NCI-H1417 treated with DMSO at 0.1 percent for 48 hours (cell line): ENCODE results near the gene VGF.

Source experiments
- DNase-seq: peaks from one replicate; lab custom pipeline; 2025; lab: John Stamatoyannopoulos, UW

Gene VGF

GRCh38 chr7:101165958-101166647 is 734 bp upstream of the VGF start:
- no peak for DNase-seq

GRCh38 chr7:101164071-101164840 is 1.1 kb downstream of the VGF start:
- no peak for DNase-seq

DNA sequence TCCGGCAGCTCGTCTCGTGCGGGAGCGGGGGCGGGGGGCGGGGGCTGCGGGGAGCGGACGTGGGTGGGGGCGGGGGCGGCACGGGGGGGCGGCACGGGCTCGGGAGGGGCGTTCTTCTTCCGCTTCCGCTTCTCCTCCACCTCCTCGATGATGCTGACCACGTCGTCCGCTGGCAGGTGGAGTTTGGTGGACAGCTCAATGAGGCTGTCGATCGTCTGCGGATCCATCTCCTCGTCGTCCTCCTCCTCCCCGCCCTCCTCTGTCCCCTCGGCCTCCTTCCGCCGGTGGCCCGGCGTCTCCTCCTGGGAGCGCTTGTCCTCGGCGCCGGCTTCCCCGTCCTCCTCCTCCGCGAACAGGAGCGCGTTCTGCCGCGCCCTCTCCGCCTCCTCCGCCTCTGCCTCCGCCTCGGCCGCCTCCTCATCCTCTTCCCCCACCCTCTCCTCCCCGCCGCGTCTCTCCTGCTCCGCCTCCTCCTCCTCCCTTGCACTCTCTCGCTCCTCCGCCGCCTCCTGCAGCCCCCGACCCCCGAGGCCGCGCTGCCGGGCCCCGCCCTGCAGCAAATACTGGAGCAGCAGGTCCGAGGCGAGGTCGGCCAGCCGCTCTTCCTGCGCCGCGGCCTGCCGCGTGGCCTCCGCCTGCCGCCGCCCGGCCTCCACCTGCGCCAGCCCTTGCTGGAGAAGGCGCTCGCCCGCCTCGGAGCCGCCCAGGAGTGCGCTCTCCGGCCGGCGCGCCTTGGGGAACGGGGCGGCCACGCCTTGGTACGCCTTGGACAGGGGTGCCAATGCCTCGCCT is 1.9 kb downstream of the VGF start:
- no peak for DNase-seq

DNA sequence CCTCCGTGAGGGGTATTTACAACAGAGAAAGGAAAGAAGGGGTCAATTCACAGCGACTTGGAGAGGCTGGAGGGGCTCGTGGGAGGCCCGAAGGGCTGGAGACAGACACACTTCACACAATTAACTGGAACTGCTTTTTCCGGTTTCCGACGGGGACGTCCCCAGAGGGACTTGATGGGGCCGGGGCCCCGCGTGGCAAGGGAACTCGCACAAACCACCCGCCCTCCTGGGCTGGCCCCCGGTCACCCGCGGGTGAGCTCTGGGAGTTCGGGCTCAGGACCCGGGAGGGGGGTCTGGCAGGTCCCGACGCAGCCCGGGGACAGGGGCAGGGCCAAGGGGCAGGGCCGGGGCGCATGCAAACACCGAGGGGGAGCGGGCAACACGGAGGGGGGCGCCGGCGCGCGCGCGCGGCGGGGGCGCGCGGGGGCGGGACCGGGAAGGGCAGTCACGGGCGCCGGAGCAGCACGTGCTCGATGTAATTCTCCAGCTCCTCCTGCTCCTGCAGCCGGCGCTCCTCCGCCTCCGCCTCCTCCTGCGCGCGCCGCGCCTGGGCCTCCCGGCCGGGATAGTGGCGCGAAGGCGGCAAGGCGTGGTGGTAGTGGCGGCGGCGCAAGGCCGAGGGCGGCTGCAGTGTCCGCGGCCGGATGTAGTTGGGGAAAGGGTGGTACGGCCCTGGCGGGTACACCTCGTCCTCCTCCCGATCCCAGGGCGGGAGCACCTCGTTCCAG is 2.7 kb downstream of the VGF start:
- no peak for DNase-seq

- no peak for DNase-seq
Measured at GRCh38 chr7:101161692-101162471, 3.5 kb downstream of the VGF start.

DNA sequence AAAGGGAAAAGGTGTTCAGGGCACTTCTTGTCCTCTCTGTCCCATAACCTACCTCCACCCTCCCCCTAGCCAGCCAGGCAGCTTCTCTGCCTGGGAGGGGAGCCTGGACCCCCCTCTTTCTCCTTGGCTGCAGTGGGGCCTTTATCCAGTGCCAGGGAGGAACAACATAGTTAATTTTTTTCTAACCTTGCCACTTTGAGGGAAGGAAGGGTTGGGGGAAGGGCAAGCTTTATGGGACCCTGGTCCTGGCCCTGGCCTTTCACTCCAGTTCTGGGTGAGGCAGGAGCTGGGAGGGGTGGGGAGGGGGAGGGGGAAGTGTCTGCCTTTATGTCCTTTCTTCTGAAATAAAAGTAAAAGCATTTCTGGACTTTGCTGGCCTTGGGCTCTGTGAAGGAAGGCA is 4.5 kb downstream of the VGF start:
- DNase-seq, result no peak

DNA sequence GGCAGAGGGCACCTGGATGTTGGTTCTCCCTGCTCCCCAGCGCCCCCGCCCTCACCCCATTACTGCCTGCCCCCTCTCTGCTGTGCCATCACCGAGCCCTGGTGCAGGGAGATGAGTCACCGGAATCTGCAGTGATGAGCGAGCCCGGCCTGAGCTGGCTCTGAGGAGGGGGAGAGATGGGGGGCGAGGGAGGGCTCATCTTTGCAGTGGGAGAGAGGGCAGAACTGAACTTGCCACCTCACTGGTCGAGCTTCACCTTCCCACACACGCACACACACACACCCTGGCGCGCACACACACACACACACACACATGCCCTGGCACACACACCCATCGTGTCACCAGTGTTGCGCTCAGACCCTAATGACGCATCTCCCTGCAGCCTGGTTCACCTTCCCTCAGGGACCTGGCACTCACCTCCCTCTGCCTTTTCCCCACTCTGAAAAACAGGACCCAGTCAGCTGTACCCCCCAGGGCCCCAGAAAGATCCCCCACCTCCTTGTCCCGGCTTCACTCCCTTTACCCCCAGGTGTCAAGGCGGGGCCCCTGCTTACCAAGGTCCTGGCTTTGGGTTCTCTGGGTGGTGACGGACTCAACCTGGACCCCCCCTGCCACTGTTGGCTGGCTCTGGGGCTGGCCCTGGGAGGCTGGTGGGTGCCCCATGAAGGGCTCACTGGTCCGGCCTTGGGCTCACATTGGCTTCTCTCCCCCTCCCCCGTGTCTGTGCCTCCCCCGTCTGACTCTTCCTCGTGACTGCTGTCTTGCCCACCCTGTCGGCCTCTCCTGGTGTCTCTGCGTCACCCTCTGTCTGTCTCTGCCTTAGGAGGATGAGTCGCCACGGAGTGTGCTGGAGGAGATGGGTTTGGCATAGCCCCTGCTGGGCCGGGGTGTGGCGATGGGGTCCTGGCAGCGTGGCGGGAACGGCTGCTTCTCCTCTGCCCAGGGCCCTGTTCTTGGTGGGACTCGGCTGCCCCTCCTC is 5.4 kb downstream of the VGF start:
- no peak for DNase-seq

DNA sequence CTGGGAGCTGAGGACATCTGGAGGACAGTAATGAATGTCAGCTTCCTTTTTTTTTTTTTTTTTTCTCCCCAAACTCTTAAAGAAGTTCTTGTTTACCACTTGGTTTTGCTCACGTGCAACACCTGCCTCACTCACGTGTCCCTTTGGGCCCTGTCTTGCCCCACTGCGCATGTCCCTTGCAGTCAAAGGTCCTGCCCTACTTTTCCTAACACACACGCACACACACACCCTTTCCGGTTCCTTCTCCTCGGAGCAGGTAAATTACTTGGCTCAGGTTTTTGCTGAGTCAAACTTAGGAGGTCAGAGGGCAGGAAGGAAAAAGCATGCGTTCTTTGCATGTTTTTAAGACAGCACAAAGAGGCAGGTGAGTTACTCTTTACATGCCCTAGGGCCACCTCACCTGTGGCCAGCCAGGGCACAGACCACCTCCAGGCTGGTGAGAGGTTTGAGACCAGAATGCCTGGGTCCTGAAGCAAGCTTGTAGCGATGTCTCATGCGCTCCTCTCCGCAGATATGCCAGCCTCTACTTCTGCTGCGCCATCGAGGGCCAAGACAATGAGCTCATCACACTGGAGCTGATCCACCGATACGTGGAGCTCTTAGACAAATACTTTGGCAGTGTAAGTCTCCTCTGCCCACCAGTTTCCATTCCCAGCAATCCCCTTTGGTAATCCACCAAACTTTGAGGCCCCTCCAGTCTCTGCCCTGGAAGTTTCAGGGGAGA is 8.3 kb downstream of the VGF start:
- no peak for DNase-seq

- DNase-seq, result no peak
Measured at GRCh38 chr7:101156277-101156676, 9.1 kb downstream of the VGF start.

- no peak for DNase-seq
Measured at GRCh38 chr7:101155303-101155702, 10.1 kb downstream of the VGF start.

- no peak for DNase-seq
Measured at GRCh38 chr7:101154693-101155102, 10.7 kb downstream of the VGF start.

DNA sequence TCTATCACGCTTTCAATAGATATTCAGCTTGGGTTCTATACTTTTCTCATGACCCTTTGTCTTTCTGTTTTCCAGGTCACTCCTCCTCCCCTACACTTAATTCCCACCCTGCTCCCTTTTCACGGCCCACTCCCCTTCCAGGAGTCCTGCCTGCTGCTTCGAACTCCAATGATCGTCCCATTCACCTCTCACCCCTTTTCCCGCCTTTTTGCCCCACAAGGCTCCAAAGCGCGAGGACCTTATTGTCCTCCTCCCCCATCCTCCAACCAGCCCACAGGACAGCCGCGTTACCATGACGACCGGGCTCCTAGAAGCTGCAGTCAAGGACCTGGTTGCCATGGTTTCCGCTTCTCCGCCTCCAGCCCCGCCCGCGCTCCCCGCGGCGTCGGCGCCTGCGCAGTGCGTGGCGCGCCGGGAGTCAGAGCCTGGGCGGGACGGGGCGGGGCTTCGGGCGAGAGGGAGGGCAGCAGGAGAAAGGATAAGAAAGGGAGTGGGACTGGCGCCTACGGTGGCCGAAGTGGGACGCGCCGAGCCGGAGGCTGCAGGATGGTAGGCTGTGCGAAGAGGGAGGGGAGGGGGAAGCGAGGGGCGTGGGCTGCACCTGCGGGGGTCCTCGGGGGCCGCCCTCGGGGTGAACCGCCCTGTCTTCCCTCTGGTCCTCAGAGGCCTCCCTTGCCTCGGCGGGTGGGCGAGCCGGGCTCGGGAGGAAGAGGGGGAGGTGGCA is 11.2 kb downstream of the VGF start, which contains the start of gene AP1S1:
TSS of gene AP1S1 (plus strand) at position 508 of the 724 bp plus-strand sequence. CDS start at position 547, 39 bp downstream.
- DNase-seq, result peak; percentile 96

DNA sequence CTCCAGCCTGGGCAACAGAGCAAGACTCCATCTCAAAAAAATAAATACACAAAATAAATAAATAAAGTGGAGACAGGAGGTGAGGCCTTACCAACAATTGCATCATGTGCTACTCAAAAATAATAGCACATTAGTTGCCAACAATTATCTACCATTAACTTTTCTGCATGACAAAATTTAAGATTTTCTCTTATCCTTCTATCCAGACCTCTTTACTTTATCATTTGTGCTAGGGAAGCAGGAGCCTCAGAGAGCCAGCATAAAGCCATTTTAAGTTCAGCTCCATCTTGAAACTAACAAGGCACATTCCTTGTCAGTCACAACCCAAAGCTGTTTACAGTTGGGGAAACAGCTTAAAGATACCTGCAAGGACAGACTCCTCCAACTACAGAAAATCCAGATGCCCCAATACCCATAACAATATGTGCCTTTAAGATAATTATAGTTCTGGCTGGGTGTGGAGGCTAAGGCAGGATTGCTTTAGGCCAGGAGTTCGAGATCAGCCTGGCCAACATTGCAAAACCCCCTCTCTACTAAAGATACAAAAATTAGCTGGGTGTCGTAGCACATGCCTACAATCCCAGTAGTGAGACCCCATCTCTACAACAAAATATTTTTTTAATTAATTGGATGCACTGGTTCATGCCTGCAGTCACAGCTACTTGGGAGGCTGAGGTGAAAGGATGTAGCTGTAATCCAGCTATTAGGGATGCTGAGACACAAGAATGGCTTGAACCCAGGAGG is 13.3 kb downstream of the VGF start:
- DNase-seq, result no peak

DNA sequence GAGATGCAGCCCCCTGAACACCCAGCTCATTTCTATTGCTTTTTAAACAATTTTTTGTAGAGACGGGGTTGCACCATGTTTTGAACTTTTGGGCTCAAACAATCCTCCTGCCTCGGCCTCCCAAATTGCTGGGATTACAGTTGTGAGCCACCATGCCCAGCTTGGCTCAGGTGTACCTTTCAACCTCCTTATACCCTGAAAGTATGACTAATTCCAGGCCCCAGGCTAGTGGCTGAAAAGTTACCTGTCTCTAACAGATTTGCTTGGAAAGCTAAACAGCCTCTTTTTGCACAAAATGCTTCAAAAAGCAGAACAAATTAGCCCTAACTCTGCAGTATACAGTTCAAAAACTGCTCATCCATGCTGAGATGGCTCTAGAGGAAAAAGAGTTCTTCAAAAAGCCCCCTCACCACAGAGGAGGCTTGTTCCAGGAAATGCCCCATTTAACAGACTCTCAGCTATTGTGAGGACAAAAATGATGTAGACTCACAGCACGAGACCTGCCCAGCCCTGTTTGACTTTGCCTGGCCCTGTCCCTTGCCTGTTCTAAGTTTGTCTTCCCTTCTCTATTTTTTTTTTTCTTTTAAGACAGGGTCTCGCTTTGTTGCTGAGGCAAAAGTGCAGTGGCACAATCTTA is 24.5 kb downstream of the VGF start:
- DNase-seq, result no peak

DNA sequence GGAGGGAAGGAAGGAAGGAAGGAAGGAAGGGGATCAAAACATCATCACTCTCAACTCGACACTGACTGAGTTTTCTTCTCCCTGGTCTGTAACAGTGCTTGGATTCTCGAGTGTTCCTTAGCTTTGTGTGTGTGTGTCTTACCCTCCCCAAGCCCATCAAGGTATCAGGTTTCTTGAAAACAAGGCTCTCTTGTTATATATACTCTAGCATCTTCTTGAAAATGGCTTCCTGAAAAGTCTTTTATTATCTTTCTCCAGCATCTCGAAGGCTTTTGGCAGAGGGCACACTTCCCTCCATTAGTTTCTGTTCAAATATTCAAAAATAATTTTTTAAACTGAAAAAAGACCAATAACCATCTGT is 25.1 kb downstream of the VGF start:
- no peak for DNase-seq

DNA sequence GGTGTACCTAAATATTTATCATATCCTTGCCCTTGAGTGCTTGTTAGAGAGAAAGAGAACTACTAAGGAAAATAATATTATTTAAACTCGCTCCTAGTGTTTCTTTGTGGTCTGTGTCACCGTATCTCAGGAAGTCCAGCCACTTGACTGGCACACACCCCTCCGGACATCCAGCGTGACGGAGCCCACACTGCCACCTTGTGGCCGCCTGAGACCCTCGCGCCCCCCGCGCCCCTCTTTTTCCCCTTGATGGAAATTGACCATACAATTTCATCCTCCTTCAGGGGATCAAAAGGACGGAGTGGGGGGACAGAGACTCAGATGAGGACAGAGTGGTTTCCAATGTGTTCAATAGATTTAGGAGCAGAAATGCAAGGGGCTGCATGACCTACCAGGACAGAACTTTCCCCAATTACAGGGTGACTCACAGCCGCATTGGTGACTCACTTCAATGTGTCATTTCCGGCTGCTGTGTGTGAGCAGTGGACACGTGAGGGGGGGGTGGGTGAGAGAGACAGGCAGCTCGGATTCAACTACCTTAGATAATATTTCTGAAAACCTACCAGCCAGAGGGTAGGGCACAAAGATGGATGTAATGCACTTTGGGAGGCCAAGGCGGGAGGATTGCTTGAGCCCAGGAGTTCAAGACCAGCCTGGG is 27.0 kb downstream of the VGF start:
- DNase-seq, result peak; percentile 62

- DNase-seq, result no peak
Measured at GRCh38 chr7:101137651-101138212, 27.6 kb downstream of the VGF start.
